GM18517 (cell line): ENCODE results near the gene NDUFA13.

Source experiments
- ATAC-seq: cut with Tn5 transposase; IDR thresholded peaks from one replicate; pipeline ENCODE4 v1.9.1; 2021; ENCODE audit warnings: mild to moderate bottlenecking, moderate library complexity; ENCODE audit not compliant: unreplicated experiment

The NDUFA13 gene

DNA sequence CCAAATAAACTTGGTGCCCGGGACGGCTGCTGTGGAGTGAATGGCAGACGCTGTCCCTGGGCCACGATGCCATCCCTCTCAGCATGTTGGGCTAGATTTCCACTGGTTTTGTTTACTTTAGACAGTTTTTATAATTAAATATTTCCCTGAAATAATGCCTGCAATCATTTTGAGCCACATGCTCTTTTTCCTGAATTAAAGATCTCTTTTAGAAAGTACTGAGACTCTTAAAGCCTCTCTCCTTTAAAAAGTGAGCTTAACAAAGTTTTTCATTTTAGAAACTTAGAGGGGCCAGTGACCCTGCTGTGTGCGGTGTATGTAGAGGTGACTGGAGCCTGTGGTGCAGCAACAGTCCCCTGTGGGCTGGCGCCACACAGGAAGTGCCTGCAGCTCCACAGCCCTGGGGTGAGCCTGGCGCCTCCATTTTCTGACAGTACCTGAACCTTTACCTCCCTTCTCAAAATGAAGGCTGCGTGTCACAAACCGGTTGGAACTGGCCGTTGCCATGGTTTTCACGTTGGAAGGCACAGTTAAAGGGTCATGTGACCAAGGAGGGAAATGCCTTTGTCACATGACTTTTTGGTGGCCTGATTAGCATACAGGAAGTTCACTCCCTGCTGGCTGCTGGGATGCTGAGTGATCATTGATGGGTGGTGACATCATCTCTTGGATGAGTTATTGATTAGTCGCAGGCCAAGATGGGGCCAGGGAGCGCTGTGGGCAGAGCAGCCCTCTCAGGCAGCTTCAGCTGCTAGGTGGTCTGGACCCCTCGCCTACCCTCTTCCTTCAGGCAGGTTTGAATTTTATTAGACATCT is 26.9 kb upstream of the NDUFA13 start:
- ATAC-seq, result peak; percentile 62

- ATAC-seq, result no peak
Observed at GRCh38 chr19:19489804-19490204, 26.2 kb upstream of the NDUFA13 start.

- no peak for ATAC-seq
Observed at GRCh38 chr19:19490214-19490968, 25.6 kb upstream of the NDUFA13 start.

DNA sequence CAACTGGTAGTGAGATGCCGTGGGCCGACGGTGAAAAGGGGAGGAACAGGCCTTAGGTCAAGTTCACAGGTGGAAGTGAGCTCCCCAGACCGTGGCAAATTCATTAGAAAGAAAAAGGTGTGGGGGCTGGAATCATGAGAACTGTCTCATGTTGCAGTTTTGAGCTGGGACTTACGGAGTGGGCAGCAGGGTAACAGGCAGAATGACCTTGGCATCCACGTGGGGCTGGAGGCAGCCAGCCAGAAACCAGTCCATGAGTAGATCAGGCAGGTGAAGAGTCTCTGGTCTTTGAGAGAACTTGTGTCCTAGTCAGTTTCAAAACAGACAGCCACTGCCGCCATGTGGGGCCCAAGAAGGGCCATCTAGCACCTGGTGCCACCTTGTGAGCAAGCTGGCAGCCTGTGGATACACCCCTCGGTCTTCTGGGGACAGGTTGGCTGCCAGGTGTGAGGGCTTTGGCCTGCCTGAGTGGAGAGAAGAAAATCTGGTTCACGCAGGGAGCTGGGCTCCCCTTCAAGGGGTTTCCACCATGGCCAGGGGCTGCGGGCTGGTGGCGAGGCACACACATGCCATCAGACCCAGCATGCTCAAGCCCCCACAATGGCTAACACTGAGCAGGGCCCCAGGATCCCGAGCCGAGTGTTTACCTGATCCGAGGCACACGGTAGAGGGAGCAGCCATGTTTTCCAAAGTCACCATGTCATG is 24.6 kb upstream of the NDUFA13 start:
- no peak for ATAC-seq

DNA sequence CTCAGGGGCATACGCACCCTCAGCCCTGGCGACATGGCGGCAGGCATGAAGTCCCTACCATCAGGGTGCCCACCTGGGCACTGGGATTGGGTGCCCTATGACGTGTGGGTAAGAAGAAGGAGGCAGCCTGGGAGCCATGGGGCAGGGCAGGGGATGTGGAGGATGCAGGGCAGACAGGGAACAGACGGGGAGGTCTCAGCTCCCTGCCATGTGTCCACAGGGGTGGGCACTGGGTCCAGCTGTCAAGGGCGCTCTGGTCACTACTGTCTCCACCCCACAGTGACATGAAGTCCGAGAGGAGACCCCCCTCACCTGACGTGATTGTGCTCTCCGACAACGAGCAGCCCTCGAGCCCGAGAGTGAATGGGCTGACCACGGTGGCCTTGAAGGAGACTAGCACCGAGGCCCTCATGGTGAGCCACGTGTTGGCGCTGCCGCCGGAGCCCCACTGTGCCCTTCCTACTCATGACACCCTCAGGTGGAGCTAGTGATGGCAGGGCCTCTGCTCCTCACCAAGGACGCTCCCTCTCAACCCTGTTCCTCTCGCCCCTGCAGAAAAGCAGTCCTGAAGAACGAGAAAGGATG is 23.9 kb upstream of the NDUFA13 start:
- no peak for ATAC-seq

- no peak for ATAC-seq
Observed at GRCh38 chr19:19493841-19494546, 22.0 kb upstream of the NDUFA13 start.

DNA sequence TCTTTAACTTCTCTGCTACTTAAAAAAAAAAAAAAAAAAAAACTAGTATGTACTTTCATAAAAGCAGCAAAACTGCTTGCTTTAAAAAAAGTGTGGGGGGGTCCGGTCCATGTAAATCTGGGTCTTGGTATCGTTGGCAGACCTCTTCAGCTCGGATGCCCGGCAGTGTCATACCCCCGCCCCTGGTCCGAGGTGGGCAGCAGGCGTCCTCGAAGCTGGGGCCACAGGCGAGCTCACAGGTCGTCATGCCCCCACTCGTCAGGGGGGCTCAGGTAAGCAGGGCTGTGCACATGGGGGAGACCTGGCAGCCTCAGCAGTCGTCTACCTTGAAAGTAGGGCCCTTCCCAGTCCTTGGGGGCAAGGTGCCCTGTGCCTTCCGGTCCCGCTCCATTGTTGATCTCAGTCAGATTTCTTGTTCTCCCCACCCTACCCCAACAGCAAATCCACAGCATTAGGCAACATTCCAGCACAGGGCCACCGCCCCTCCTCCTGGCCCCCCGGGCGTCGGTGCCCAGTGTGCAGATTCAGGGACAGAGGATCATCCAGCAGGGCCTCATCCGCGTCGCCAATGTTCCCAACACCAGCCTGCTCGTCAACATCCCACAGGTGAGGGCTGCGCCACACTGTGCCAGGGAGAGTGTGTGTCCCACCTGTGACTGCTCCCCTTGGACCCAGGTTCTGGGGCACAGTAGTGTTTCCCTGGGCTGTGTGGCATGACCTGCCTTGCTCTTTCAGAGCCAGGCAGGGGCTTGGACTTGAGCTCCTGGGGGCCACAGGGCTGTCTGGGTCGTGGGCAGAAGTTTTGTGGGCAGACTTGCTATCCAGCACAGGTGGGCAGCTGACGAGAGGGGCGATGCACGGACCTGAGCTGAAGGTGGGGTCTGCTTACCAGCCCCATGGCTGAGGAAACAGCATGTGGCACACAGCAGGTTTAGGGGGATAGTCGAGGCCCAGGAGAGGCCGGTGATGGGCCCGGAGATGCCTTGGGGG is 20.1 kb upstream of the NDUFA13 start:
- no peak for ATAC-seq

GRCh38 chr19:19498255-19498991 is 17.6 kb upstream of the NDUFA13 start:
- no peak for ATAC-seq

GRCh38 chr19:19499272-19499995 is 16.6 kb upstream of the NDUFA13 start:
- no peak for ATAC-seq

DNA sequence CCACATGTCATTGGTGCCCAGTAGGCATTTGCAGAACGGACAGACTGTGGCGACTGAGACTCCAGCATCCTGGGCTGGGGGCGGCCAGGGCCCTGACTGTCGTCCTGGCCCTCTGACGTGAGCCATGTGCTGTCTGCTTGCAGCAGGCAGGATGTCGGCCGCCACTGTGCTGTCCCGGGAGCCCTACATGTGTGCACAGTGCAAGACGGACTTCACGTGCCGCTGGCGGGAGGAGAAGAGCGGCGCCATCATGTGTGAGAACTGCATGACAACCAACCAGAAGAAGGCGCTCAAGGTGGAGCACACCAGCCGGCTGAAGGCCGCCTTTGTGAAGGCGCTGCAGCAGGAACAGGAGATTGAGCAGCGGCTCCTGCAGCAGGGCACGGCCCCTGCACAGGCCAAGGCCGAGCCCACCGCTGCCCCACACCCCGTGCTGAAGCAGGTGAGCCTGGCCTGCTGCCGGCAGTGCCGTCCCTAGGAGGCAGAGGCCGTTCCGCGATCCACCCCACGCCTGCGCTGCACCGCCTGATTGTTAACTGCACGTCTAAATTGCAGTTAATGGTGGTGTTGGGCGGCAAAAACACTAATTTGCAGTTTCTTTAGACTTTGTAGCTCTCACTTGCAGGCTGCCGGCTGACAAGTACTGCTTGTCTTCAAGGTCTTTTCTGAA is 14.9 kb upstream of the NDUFA13 start:
- ATAC-seq, result no peak

- ATAC-seq, result no peak
Observed at GRCh38 chr19:19501798-19502197, 14.2 kb upstream of the NDUFA13 start.

- ATAC-seq, result no peak
Observed at GRCh38 chr19:19502281-19502680, 13.7 kb upstream of the NDUFA13 start.

DNA sequence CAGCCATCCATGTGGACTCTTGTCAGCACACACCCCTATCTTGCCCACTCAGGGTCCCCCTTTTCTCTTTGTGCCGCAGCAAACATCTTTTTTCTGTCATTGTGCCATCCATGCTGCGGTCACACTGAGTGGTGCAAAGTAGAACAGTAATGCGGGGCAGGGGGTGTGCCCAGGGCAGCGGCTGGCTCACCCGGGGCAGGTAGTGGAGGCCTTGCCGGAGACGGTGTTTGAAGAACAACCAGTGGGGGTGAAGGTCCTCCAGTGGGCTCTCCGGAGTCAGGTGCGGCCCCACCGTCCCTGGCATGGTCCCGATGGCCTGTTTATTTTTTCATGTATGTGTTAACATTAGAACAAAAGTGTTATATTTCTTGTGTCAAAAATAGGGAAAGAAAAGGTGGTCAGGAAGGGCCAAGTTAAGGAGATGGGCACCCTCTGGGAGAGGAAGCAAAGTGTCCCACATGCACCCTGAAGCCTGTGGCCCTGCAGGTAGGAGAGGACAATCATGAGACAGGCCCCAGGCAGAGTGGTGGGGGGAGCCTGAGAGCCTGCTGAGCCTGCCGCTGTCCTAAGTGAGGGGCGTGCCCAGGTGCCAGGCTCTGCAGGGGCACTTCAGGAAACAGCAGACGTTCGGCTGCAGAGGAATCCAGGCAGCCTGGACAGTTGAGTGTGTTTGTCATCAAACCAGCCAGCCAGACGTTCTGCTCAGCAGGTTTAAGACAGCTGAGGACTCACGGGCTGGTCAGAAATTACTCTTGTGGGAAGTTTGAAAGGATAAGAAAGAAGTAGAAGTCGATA is 13.0 kb upstream of the NDUFA13 start:
- no peak for ATAC-seq

DNA sequence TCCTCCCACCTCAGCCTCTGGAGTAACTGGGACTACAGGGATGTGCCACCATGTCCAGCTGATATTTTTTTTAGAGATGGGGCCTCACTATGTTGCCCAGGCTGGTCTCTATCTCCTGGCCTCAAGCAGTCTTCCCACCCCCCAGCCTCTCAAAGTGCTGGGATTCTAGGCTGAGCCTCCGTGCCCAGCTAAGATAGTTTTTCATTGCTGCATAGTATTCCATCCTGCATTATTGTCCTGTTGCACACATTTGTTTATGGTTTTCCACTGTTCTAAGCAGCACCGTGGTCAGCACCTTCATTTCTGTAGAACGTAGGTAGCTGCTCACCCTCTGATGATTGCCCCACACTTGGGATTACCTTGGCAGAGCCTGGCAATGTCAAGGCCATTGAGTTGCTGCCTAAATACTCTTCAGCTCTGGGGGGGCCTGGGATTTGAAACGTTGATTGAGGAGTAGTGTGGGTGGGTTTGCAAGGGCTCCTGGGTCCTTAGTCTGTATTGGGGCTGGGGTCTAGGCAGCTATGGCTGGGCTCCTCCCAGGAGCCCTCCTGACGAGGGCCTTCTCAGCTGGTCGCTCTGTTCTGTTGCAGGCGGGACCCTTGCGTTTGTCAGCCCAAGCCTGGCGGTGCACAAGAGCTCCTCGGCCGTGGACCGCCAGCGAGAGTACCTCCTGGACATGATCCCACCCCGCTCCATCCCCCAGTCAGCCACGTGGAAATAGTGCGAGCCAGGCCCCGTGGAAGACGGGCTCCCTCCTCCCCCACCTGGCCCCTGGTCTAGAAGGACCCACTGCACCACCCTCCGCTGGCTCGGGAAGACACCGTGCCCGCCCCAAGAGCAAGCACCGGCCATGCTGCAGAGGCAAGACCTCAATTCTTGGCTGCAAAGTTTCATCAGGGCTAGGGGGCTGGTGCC is 11.0 kb upstream of the NDUFA13 start:
- ATAC-seq, result no peak

- no peak for ATAC-seq
Observed at GRCh38 chr19:19505669-19506326, 10.2 kb upstream of the NDUFA13 start.
